ENCODE measurements around the gene DGKG.

DNA sequence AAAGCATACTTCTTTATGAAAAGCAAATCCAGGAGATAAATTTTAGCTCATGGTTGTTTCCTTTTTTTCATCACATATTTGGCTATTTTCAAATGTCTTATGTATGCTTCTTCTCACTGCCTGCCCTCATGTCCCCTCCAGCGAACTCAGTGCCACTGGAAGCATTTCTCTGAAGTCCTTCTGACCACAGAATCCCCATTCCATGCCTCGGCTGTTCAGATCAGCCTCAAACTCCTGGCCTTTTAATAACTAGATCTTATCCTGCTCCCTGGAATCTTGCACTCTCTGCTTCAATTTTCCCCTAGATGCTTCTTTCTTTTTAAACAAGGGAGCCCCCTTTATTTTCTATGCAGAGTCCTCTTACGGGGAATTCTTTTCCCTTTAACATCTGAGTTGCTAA is 263.3 kb downstream of the DGKG start:
- TF ChIP-seq, protein P1, sequence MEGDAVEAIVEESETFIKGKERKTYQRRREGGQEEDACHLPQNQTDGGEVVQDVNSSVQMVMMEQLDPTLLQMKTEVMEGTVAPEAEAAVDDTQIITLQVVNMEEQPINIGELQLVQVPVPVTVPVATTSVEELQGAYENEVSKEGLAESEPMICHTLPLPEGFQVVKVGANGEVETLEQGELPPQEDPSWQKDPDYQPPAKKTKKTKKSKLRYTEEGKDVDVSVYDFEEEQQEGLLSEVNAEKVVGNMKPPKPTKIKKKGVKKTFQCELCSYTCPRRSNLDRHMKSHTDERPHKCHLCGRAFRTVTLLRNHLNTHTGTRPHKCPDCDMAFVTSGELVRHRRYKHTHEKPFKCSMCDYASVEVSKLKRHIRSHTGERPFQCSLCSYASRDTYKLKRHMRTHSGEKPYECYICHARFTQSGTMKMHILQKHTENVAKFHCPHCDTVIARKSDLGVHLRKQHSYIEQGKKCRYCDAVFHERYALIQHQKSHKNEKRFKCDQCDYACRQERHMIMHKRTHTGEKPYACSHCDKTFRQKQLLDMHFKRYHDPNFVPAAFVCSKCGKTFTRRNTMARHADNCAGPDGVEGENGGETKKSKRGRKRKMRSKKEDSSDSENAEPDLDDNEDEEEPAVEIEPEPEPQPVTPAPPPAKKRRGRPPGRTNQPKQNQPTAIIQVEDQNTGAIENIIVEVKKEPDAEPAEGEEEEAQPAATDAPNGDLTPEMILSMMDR (IDR thresholded peaks at IDR 0.05), result no peak
- no peak for TF ChIP-seq EP300 (IDR thresholded peaks at IDR 0.05)
